H9 (cell line): ENCODE measurements around the gene KCNJ13. TPM values are rescaled to one million over a fixed set of nuclear protein-coding genes. Genes with fewer than 3 reads are reported as not detected.

Experiments used
- DNase-seq: peaks from one replicate; pipeline ENCODE4 v3.0.0-alpha.2; 2017
- H2AFZ ChIP-seq: one replicate; pipeline ENCODE4 v1.6.1; 2013; ENCODE audit warnings: mild to moderate bottlenecking, low read length, control low read depth, moderate library complexity
- H2AK5ac ChIP-seq: 2 replicates; pipeline ENCODE4 v1.6.1; 2013; ENCODE audit warnings: low read length, control low read depth, mixed read lengths; ENCODE audit not compliant: insufficient read length
- H2BK120ac ChIP-seq: one replicate; pipeline ENCODE4 v1.6.1; 2013; ENCODE audit warnings: low read depth, mild to moderate bottlenecking, low read length, control low read depth, inconsistent platforms; ENCODE audit not compliant: poor library complexity, severe bottlenecking
- H2BK12ac ChIP-seq: 2 replicates; pipeline ENCODE4 v1.6.1; 2013; ENCODE audit warnings: low read length, control low read depth, mixed read lengths, low read depth; ENCODE audit not compliant: insufficient read length
- H2BK15ac ChIP-seq: 2 replicates; pipeline ENCODE4 v1.6.1; 2013; ENCODE audit warnings: low read depth, low read length, control low read depth
- H2BK20ac ChIP-seq: one replicate; pipeline ENCODE4 v1.6.1; 2013; ENCODE audit warnings: low read depth, mild to moderate bottlenecking, low read length, control low read depth, inconsistent platforms; ENCODE audit not compliant: poor library complexity, severe bottlenecking
- H2BK5ac ChIP-seq: 2 replicates; pipeline ENCODE4 v1.6.1; 2013; ENCODE audit warnings: low read length, control low read depth, mixed read lengths; ENCODE audit not compliant: insufficient read length
- H3K14ac ChIP-seq: 2 replicates; pipeline ENCODE4 v1.6.1; 2013; ENCODE audit warnings: low read length, control low read depth; ENCODE audit not compliant: insufficient read depth
- H3K18ac ChIP-seq: 2 replicates; pipeline ENCODE4 v1.6.1; 2013; ENCODE audit warnings: low read depth, mild to moderate bottlenecking, mixed read lengths, low read length, control low read depth; ENCODE audit not compliant: insufficient read length
- H3K23ac ChIP-seq: 2 replicates; pipeline ENCODE4 v1.6.1; 2013; ENCODE audit warnings: low read length, control low read depth, mixed read lengths, low read depth; ENCODE audit not compliant: insufficient read length
- H3K23me2 ChIP-seq: 2 replicates; pipeline ENCODE4 v1.6.1; 2013; ENCODE audit warnings: low read depth, mild to moderate bottlenecking, mixed read lengths, low read length, control low read depth; ENCODE audit not compliant: insufficient read length, poor library complexity, severe bottlenecking
- H3K27ac ChIP-seq: 2 replicates; pipeline ENCODE4 v1.5.1; 2013; ENCODE audit warnings: low read length, control low read depth, mixed read lengths, low read depth; ENCODE audit not compliant: insufficient read length
- H3K27me3 ChIP-seq: 2 replicates; pipeline ENCODE4 v1.6.1; 2013; ENCODE audit warnings: low read length, control low read depth, inconsistent platforms; ENCODE audit not compliant: insufficient read depth
- H3K4ac ChIP-seq: 2 replicates; pipeline ENCODE4 v1.6.1; 2013; ENCODE audit warnings: low read depth, mild to moderate bottlenecking, control low read depth, inconsistent platforms, low read length, moderate library complexity
- H3K4me1 ChIP-seq: 2 replicates; pipeline ENCODE4 v1.6.1; 2013; ENCODE audit warnings: low read length, control low read depth, inconsistent platforms; ENCODE audit not compliant: insufficient read depth
- H3K4me2 ChIP-seq: 2 replicates; pipeline ENCODE4 v1.6.1; 2013; ENCODE audit warnings: low read length, control low read depth, mixed read lengths; ENCODE audit not compliant: insufficient read length, insufficient read depth
- H3K56ac ChIP-seq: 2 replicates; pipeline ENCODE4 v1.6.1; 2013; ENCODE audit warnings: low read depth, mild to moderate bottlenecking, mixed read lengths, low read length, control low read depth; ENCODE audit not compliant: insufficient read length
- H3K79me1 ChIP-seq: 2 replicates; pipeline ENCODE4 v1.6.1; 2013; ENCODE audit warnings: low read depth, mild to moderate bottlenecking, moderate library complexity, low read length, control low read depth, inconsistent platforms; ENCODE audit not compliant: insufficient read depth, poor library complexity, severe bottlenecking
- H3K79me2 ChIP-seq: 2 replicates; pipeline ENCODE4 v1.6.1; 2013; ENCODE audit warnings: low read length, control low read depth, inconsistent platforms; ENCODE audit not compliant: insufficient read depth
- H3K9ac ChIP-seq: 2 replicates; pipeline ENCODE4 v1.6.1; 2013; ENCODE audit warnings: low read length, control low read depth, mixed read lengths; ENCODE audit not compliant: insufficient read length; ENCODE audit errors: extremely low read depth
- H3K9me3 ChIP-seq: one replicate; pipeline ENCODE4 v1.6.1; 2013; ENCODE audit warnings: low read depth, low read length, inconsistent platforms; ENCODE audit not compliant: control insufficient read depth
- H3T11ph ChIP-seq: one replicate; pipeline ENCODE4 v1.6.1; 2013; ENCODE audit warnings: mild to moderate bottlenecking, low read length, control low read depth, inconsistent platforms
- H4K20me1 ChIP-seq: one replicate; pipeline ENCODE4 v1.6.1; 2013; ENCODE audit not compliant: control insufficient read depth, insufficient read length, insufficient read depth
- H4K5ac ChIP-seq: 2 replicates; pipeline ENCODE4 v1.6.1; 2013; ENCODE audit warnings: low read depth, mild to moderate bottlenecking, mixed read lengths, low read length, control low read depth; ENCODE audit not compliant: insufficient read length
- H4K8ac ChIP-seq: replicated peaks from 2 replicates; pipeline ENCODE4 v1.6.1; 2013; ENCODE audit warnings: low read length, control low read depth, mixed read lengths, low read depth; ENCODE audit not compliant: insufficient read length
- H4K91ac ChIP-seq: 2 replicates; pipeline ENCODE4 v1.6.1; 2013; ENCODE audit warnings: low read depth, mild to moderate bottlenecking, moderate library complexity, mixed read lengths, low read length, control low read depth; ENCODE audit not compliant: insufficient read length
- H3K27ac Mint-ChIP-seq, 3 experiments: 2 replicates in 2 of 3; 3 replicates in 1 of 3; pipeline ENCODE4 v1.8.0; 2020 to 2021; ENCODE audit warnings: mixed read lengths in 3 of 3, mild to moderate bottlenecking in 1 of 3, moderate library complexity in 1 of 3
- H3K27me3 Mint-ChIP-seq: 2 replicates; pipeline ENCODE4 v1.8.0; 2021; ENCODE audit warnings: low read depth, mild to moderate bottlenecking, moderate library complexity, mixed read lengths
- H3K36me3 Mint-ChIP-seq, 3 experiments: 2 replicates in 2 of 3; 3 replicates in 1 of 3; pipeline ENCODE4 v1.8.0; 2020 to 2021; ENCODE audit warnings: low read depth in 3 of 3, mixed read lengths in 3 of 3; ENCODE audit not compliant: insufficient read depth in 1 of 3
- H3K4me1 Mint-ChIP-seq, 2 experiments: 2 replicates each; pipeline ENCODE4 v1.8.0; 2020; ENCODE audit warnings: mixed read lengths in 2 of 2
- H3K4me3 Mint-ChIP-seq, 2 experiments: 2 replicates in 1 of 2; 3 replicates in 1 of 2; pipeline ENCODE4 v1.8.0; 2020 to 2021; ENCODE audit warnings: mild to moderate bottlenecking in 2 of 2, mixed read lengths in 2 of 2, moderate library complexity in 1 of 2
- H3K9me3 Mint-ChIP-seq, 2 experiments: 2 replicates in 1 of 2; 3 replicates in 1 of 2; pipeline ENCODE4 v1.8.0; 2020; ENCODE audit warnings: mild to moderate bottlenecking in 2 of 2, mixed read lengths in 2 of 2, moderate library complexity in 1 of 2
- WGBS: extraction: QIAGEN DNeasy Blood & Tissue Kit; methylation state at CpG from one replicate; pipeline ENCODE4 v1.1.7; 2013; ENCODE audit warnings: missing lambda C conversion rate, low lambda C conversion rate, mixed read lengths; ENCODE audit not compliant: insufficient read length; ENCODE audit errors: extremely low coverage; 5-methylcytosine and 5-hydroxymethylcytosine counted together
- total RNA-seq: library from RNA; stranded (reverse); gene quantifications from 2 replicates; pipeline ENCODE4 v1.2.1, GENCODE V29; 2021
- TF ChIP-seq, protein P1 (sequence below): fragments of 200-600 bp; sonication (generic); conservative IDR thresholded peaks from 3 replicates; pipeline ENCODE4 v1.8.0; 2021; ENCODE audit warnings: antibody characterized with exemption, mild to moderate bottlenecking

The KCNJ13 gene
- total RNA-seq, 1 experiment from 2014 or later, result not detected

DNA sequence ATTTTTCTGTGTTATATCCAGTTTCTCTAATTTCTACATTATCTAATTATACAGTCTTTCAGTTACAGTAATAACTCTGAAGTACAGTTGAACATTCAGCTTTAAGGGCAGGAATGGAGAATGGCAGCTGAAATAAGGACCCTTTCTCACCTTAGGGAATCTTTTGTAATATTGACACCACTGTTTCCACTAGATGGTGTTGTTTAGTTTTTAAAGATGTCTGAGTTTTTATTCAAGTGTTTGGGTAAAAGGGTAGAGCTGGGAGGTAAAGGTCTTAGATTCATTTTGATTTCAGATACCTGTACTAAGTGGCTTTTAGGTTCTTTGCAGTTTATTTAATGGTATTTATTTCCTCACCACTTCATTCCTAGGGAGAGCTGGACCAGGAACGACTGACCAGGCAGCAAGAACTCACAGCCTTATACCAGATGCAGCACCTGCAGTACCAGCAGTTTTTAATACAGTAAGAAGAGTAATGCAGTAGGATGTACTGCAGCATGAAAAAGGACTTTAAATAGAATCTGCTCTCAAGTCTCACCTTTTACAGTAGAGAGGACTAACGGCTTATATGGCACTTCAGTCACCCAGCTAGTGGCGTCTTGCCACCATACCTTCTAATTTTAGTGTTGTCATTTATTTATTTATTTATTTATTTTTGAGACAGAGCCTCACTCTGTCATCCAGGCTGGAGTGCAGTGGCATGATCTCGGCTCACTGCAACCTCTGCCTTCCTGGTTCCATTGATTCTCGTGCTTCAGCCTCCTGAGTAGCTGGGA, 33.2 kb upstream of the KCNJ13 start:
- H3K4me3 Mint-ChIP-seq, result no peak overlapping the region
- H3K9me3 Mint-ChIP-seq, result no peaks in the 10 kb centered on the region
- H2BK12ac ChIP-seq, result no peak overlapping the region
- H2BK5ac ChIP-seq, result no peak overlapping the region
- TF ChIP-seq, protein P1, sequence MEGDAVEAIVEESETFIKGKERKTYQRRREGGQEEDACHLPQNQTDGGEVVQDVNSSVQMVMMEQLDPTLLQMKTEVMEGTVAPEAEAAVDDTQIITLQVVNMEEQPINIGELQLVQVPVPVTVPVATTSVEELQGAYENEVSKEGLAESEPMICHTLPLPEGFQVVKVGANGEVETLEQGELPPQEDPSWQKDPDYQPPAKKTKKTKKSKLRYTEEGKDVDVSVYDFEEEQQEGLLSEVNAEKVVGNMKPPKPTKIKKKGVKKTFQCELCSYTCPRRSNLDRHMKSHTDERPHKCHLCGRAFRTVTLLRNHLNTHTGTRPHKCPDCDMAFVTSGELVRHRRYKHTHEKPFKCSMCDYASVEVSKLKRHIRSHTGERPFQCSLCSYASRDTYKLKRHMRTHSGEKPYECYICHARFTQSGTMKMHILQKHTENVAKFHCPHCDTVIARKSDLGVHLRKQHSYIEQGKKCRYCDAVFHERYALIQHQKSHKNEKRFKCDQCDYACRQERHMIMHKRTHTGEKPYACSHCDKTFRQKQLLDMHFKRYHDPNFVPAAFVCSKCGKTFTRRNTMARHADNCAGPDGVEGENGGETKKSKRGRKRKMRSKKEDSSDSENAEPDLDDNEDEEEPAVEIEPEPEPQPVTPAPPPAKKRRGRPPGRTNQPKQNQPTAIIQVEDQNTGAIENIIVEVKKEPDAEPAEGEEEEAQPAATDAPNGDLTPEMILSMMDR, result no peak
- H4K8ac ChIP-seq, result no peak overlapping the region
- no peaks in the 10 kb centered on the region for H3K27me3 ChIP-seq
- no peak overlapping the region for H3K27ac Mint-ChIP-seq
- H3K14ac ChIP-seq, result no peak overlapping the region
- H4K20me1 ChIP-seq, result no peaks in the 10 kb centered on the region
- no peak overlapping the region for H4K5ac ChIP-seq
- no peak overlapping the region for H3K27ac ChIP-seq
- H3K56ac ChIP-seq, result no peak overlapping the region
- no peak overlapping the region for H2AFZ ChIP-seq
- H2BK120ac ChIP-seq, result no peak overlapping the region
- no peaks in the 10 kb centered on the region for H3K4me1 ChIP-seq
- no peak overlapping the region for H2AK5ac ChIP-seq
- H3K23me2 ChIP-seq, result no peaks in the 10 kb centered on the region
- no peaks in the 10 kb centered on the region for H3K79me1 ChIP-seq
- no peak overlapping the region for H4K91ac ChIP-seq
- no peak overlapping the region for H2BK20ac ChIP-seq
- peaks cover 10 to 66% (median 62%) of the 10 kb centered on the region in 3 experiments; a peak in 6 of 7 replicates for H3K36me3 Mint-ChIP-seq
- no peaks in the 10 kb centered on the region for H3K9me3 ChIP-seq
- WGBS, result no CpG with 5 or more reads among the region's 5 CpGs
- no peak overlapping the region for H3K23ac ChIP-seq
- H3K4ac ChIP-seq, result no peak overlapping the region
- no peaks in the 10 kb centered on the region for H3K4me1 Mint-ChIP-seq
- no peaks in the 10 kb centered on the region for H3K79me2 ChIP-seq
- no peak overlapping the region for H3K9ac ChIP-seq
- no peaks in the 10 kb centered on the region for H3K27me3 Mint-ChIP-seq
- DNase-seq, result no peak
- no peak overlapping the region for H3K18ac ChIP-seq
- H3K4me2 ChIP-seq, result no peak overlapping the region
- no peak overlapping the region for H2BK15ac ChIP-seq
- no peak overlapping the region for H3T11ph ChIP-seq
